ENCODE results near the gene SSR3.

SSR3 gene

DNA sequence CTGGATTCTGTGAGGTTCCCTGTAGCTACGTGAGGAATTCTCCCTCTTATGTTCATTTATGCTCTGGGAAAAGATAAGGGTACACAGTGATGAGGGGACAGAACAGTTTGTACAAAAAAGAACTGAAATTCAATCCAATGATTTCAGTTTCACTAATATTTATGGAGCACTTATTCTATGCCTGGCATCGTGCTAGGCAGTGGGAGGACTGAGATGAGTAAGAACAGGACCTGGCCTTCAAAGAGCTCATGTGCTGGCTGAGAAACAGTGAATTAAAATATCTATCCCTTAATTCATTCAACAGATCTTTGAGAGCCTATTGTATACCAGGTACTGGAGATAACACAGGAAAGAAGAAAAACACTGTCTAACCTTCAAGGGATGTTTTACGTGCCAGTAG, 22.2 kb downstream of the SSR3 start:
- Histone ChIP-seq H3K4me3 (ENCODE audit: low read depth, low read length) (no peak overlapping the region), H3K9me3 (ENCODE audit: severe bottlenecking) (no peaks in the 10 kb centered on the region), H3K27ac (no peak overlapping the region), H3K36me3 (no peaks in the 10 kb centered on the region), H3K27me3 (ENCODE audit: insufficient read depth, low read depth, severe bottlenecking) (no peaks in the 10 kb centered on the region)
- no peak for DNase-seq
- TF ChIP-seq, protein P1, sequence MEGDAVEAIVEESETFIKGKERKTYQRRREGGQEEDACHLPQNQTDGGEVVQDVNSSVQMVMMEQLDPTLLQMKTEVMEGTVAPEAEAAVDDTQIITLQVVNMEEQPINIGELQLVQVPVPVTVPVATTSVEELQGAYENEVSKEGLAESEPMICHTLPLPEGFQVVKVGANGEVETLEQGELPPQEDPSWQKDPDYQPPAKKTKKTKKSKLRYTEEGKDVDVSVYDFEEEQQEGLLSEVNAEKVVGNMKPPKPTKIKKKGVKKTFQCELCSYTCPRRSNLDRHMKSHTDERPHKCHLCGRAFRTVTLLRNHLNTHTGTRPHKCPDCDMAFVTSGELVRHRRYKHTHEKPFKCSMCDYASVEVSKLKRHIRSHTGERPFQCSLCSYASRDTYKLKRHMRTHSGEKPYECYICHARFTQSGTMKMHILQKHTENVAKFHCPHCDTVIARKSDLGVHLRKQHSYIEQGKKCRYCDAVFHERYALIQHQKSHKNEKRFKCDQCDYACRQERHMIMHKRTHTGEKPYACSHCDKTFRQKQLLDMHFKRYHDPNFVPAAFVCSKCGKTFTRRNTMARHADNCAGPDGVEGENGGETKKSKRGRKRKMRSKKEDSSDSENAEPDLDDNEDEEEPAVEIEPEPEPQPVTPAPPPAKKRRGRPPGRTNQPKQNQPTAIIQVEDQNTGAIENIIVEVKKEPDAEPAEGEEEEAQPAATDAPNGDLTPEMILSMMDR (IDR thresholded peaks at IDR 0.05; ENCODE audit: low read depth, low read length) = no peak

DNA sequence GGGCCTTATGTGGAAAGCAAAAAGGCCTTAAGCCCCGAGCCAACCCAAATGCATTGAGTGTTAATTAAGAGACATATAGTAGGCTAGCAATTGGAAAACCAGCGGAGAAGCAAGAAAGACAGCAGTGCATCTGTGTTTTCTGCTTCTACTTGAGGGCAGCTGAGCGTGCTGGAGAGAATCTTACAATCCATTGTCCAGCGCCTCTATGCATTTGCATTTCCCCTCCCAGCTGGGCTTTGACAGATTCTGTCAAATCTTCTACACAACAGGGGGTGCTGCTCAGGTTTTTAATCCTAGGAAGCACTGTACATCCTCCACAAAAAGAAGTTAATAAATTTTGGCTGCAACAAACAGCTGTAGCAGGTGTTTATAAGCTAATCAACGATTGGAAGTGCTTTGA, 23.9 kb downstream of the SSR3 start:
- Histone ChIP-seq H3K27ac (no peak overlapping the region), H3K4me3 (ENCODE audit: low read depth, low read length) (no peak overlapping the region), H3K36me3 (no peaks in the 10 kb centered on the region), H3K9me3 (ENCODE audit: severe bottlenecking) (no peaks in the 10 kb centered on the region), H3K27me3 (ENCODE audit: insufficient read depth, low read depth, severe bottlenecking) (no peaks in the 10 kb centered on the region)
- no peak for DNase-seq
- TF ChIP-seq, protein P1 (IDR thresholded peaks at IDR 0.05; ENCODE audit: low read depth, low read length) = no peak

DNA sequence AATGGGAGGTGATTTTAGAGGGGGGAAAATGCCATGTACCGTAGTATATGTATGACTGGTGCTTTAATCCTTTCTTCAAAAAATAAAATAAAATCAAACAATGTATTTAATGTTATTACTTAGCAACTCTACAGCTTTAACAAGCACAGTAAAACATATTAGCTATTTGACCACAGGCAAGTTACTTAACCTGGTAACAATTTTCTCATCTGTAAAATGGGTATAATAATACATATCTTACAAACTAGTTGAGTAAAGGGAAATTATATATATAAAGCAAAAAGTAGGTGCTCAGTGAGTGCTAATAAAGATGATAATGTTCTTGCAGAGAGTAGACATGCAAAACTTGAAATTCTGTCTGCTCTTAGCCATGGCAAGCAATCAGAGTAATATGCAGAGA, 27.9 kb downstream of the SSR3 start:
- Histone ChIP-seq H3K9me3 (ENCODE audit: severe bottlenecking) (no peaks in the 10 kb centered on the region), H3K36me3 (no peaks in the 10 kb centered on the region), H3K27me3 (ENCODE audit: insufficient read depth, low read depth, severe bottlenecking) (no peaks in the 10 kb centered on the region), H3K27ac (no peak overlapping the region), H3K4me3 (ENCODE audit: low read depth, low read length) (no peak overlapping the region)
- no peak for DNase-seq
- TF ChIP-seq, protein P1 (IDR thresholded peaks at IDR 0.05; ENCODE audit: low read depth, low read length) = no peak

DNA sequence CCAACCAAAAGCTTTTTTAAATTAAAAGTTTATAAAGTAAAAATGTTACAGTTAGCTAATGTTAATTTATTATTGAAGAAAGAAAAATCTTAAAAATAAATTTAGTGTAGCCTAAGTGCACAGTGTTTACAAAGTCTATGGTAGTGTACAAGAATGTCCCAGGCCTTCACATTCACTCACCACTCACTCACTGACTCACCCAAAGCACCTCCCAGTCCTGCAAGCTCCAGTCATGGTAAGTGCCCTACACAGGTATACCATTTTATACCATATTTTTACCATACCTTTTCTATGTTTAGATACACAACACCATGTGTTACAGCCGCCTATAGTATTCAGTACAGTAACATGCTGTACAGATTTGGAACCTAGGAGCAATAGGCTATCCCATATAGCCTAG, 29.1 kb downstream of the SSR3 start:
- no peak for DNase-seq
- H3K4me3 ChIP-seq (ENCODE audit: low read depth, low read length) = no peak overlapping the region
- no peak overlapping the region for H3K27ac ChIP-seq
- no peaks in the 10 kb centered on the region for H3K9me3 ChIP-seq (ENCODE audit: severe bottlenecking)
- no peaks in the 10 kb centered on the region for H3K36me3 ChIP-seq
- no peaks in the 10 kb centered on the region for H3K27me3 ChIP-seq (ENCODE audit: insufficient read depth, low read depth, severe bottlenecking)
- TF ChIP-seq, protein P1 (IDR thresholded peaks at IDR 0.05; ENCODE audit: low read depth, low read length) = no peak

DNA sequence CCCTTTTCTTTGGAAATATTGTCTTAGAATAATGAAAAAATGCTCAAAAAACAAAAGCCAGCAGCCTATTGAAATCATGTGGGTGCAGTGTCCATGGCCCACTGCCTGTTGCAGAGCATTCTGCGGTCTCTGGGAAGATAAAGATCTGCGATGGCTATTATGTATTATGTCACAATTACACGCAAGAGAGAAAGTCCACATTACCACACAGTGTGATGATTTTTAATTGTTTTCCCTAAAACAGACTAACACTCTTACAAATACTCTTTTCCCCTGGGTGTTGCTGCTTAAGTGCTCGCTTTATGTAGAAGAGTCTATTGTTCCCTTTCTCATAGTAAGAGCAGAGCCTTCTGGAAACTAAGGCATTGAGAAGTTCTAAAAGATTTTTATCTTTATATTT, 32.2 kb downstream of the SSR3 start:
- H3K27ac ChIP-seq = no peak overlapping the region
- no peaks in the 10 kb centered on the region for H3K9me3 ChIP-seq (ENCODE audit: severe bottlenecking)
- TF ChIP-seq, protein P1 (IDR thresholded peaks at IDR 0.05; ENCODE audit: low read depth, low read length) = no peak
- DNase-seq = no peak
- H3K36me3 ChIP-seq = no peaks in the 10 kb centered on the region
- H3K4me3 ChIP-seq (ENCODE audit: low read depth, low read length) = no peak overlapping the region
- H3K27me3 ChIP-seq (ENCODE audit: insufficient read depth, low read depth, severe bottlenecking) = no peaks in the 10 kb centered on the region

DNA sequence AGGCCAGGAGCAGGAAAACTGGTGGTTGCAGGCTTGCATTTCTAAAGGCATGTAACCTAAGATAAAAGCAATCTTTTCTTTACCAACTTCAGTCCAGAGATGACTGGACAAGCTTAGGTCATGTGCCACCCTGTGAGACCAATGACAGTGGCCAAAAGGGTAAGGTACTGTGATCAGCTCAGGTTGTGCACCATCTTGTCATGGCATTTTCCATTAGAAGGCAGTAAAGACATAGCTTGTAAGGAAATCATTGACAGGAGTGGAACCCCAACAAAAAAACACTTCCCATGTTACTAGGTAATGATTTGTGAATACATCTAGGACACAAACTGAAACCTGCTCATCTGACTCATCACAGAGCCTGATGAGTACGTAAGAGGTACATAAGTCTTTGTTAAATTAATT, 35.2 kb downstream of the SSR3 start:
- no peak for DNase-seq
- H3K27me3 ChIP-seq (ENCODE audit: insufficient read depth, low read depth, severe bottlenecking) = no peaks in the 10 kb centered on the region
- no peaks in the 10 kb centered on the region for H3K36me3 ChIP-seq
- TF ChIP-seq, protein P1 (IDR thresholded peaks at IDR 0.05; ENCODE audit: low read depth, low read length) = no peak
- H3K4me3 ChIP-seq (ENCODE audit: low read depth, low read length) = no peak overlapping the region
- H3K9me3 ChIP-seq (ENCODE audit: severe bottlenecking) = no peaks in the 10 kb centered on the region
- H3K27ac ChIP-seq = no peak overlapping the region

Measured in WERI-Rb-1 (cell line).